K562 (cell line): ENCODE data around the gene FSHR. TPM values are rescaled to one million over a fixed set of nuclear protein-coding genes. Genes with fewer than 3 reads are reported as not detected.

ENCODE experiments used
- ATAC-seq: fragments of 200-7000 bp; cut with Tn5 transposase; 3 replicates; pipeline ENCODE4 v1.9.1; 2020; ENCODE audit warnings: moderate library complexity
- BruUV-seq: library from RNA; stranded (reverse); fragments of 400-500 nt; replicated peaks from 2 replicates; lab custom pipeline; 2021; lab: Mats Ljungman, UMichigan
- CTCF ChIA-PET: fragments of 300-600 bp; formaldehyde crosslinking; extraction: SDS; loops from one replicate; lab custom pipeline; 2021; ENCODE audit warnings: low intra/inter-chr PET ratio; lab: Yijun Ruan, JAX
- POLR2A ChIA-PET: fragments of 300-600, 350-650 bp; sonication (Branson Sonifier 250); formaldehyde crosslinking; extraction: SDS; loops from one replicate; lab custom pipeline; 2021; ENCODE audit warnings: antibody characterized with exemption, inconsistent platforms; lab: Yijun Ruan, JAX
- DNase-seq, 4 experiments: peaks; one replicate each; pipeline versions ENCODE4 v3.0.0 to v3.0.0-alpha.2; 2011 to 2018; ENCODE audit warnings: low spot score in 3 of 4, mixed read lengths in 3 of 4; ENCODE audit errors: extremely low read depth in 1 of 4
- FAIRE-seq: peaks from 2 replicates; lab custom pipeline; 2011; peaks lifted over from hg19 to GRCh38; lab: Jason Lieb, UNC
- H2AFZ ChIP-seq: 2 replicates; pipeline ENCODE4 v1.6.0; 2011; ENCODE audit warnings: low read depth, low read length, control low read depth, inconsistent platforms
- H3K27ac ChIP-seq: fragments of 200-600 bp; 3 replicates; pipeline ENCODE4 v1.8.0; 2011; ENCODE audit warnings: low read depth, mild to moderate bottlenecking, control low read depth, inconsistent platforms, low read length, moderate library complexity, mixed read lengths; ENCODE audit errors: extremely low read depth
- H3K27me3 ChIP-seq, 2 experiments: fragments of 300-600 bp in 1 of 2; 2 replicates in 1 of 2; 3 replicates in 1 of 2; pipeline versions ENCODE4 v1.6.0 to v1.8.0; 2011; ENCODE audit warnings: inconsistent platforms in 2 of 2, low read length in 2 of 2, mild to moderate bottlenecking in 1 of 2, mixed read lengths in 1 of 2, moderate library complexity in 1 of 2; ENCODE audit not compliant: control insufficient read depth in 2 of 2, insufficient read depth in 2 of 2
- H3K36me3 ChIP-seq: fragments of 300-600 bp; 3 replicates; pipeline ENCODE4 v1.8.0; 2011; ENCODE audit warnings: mild to moderate bottlenecking, low read length, inconsistent platforms; ENCODE audit not compliant: control insufficient read depth, insufficient read depth
- H3K4me1 ChIP-seq, 2 experiments: fragments of 200-600 bp in 1 of 2; replicated peaks in 1 of 2; 2 replicates in 1 of 2; 3 replicates in 1 of 2; pipeline versions ENCODE4 v1.5.1 to v1.8.0; 2011; ENCODE audit warnings: inconsistent platforms in 2 of 2, low read length in 2 of 2, mild to moderate bottlenecking in 1 of 2, mixed read lengths in 1 of 2, moderate library complexity in 1 of 2; ENCODE audit not compliant: control insufficient read depth in 2 of 2, insufficient read depth in 2 of 2
- H3K4me2 ChIP-seq: 2 replicates; pipeline ENCODE4 v1.6.1; 2011; ENCODE audit warnings: low read length, control low read depth, inconsistent platforms, mixed read lengths; ENCODE audit not compliant: insufficient read depth
- H3K4me3 ChIP-seq: fragments of 200-600 bp; sonication (generic), shearing (Covaris generic); 2 replicates; pipeline ENCODE4 v1.5.1; 2016; ENCODE audit warnings: control low read depth, inconsistent platforms
- H3K79me2 ChIP-seq: fragments of 200-600 bp; 3 replicates; pipeline ENCODE4 v1.8.0; 2011; ENCODE audit warnings: low read length, inconsistent platforms; ENCODE audit not compliant: control insufficient read depth, insufficient read depth
- H3K9ac ChIP-seq, 2 experiments: 2 replicates each; pipeline versions ENCODE4 v1.6.0 to v1.6.1; 2011; ENCODE audit warnings: low read depth in 2 of 2, low read length in 2 of 2, control low read depth in 1 of 2, inconsistent platforms in 1 of 2, mild to moderate bottlenecking in 1 of 2, mixed read lengths in 1 of 2; ENCODE audit not compliant: insufficient read depth in 1 of 2
- H3K9me1 ChIP-seq: one replicate; pipeline ENCODE4 v1.6.0; 2011; ENCODE audit warnings: inconsistent platforms, mild to moderate bottlenecking, low read length, moderate library complexity; ENCODE audit not compliant: control insufficient read depth, insufficient read depth
- H3K9me3 ChIP-seq: replicated peaks from 2 replicates; pipeline ENCODE4 v1.5.1; 2011; ENCODE audit warnings: low read depth, low read length, inconsistent platforms; ENCODE audit not compliant: control insufficient read depth, insufficient read depth
- H4K20me1 ChIP-seq: replicated peaks from 2 replicates; pipeline ENCODE4 v1.6.1; 2011; ENCODE audit warnings: low read length, inconsistent platforms, mixed read lengths; ENCODE audit not compliant: control insufficient read depth, insufficient read depth
- ARNT ChIP-seq, 2 experiments: fragments of 450-650 bp; IDR thresholded peaks; 2 replicates each; pipeline ENCODE4 v1.6.1; 2016; ENCODE audit warnings: mild to moderate bottlenecking in 1 of 2
- C11orf30 ChIP-seq: fragments of 450-650 bp; IDR thresholded peaks from 2 replicates; pipeline ENCODE4 v1.6.1; 2016; ENCODE audit warnings: low read depth, mild to moderate bottlenecking
- COPS2 ChIP-seq: fragments of 450-650 bp; conservative IDR thresholded peaks from 2 replicates; pipeline ENCODE4 v1.6.1; 2016; ENCODE audit warnings: mild to moderate bottlenecking, moderate library complexity
- FOXA1 ChIP-seq: fragments of 450-650 bp; IDR thresholded peaks from 2 replicates; pipeline ENCODE4 v1.6.1; 2016; ENCODE audit warnings: mild to moderate bottlenecking, borderline replicate concordance
- GABPB2 ChIP-seq: fragments of 250-450 bp; sonication (Bioruptor Pico); conservative IDR thresholded peaks from 2 replicates; pipeline ENCODE4 v1.5.1; 2021; ENCODE audit warnings: mild to moderate bottlenecking
- RNF2 ChIP-seq: sonication (generic); IDR thresholded peaks from 2 replicates; pipeline ENCODE4 v1.6.1; 2016
- RNF219 ChIP-seq: fragments of 250-450 bp; sonication (Bioruptor Pico); IDR thresholded peaks from 2 replicates; pipeline ENCODE4 v1.5.0; 2022; ENCODE audit warnings: mild to moderate bottlenecking
- TBP ChIP-seq: optimal IDR thresholded peaks from 2 replicates; pipeline ENCODE3; 2011; ENCODE audit warnings: low read depth, low read length, improper control_type of control experiment
- ZKSCAN8 ChIP-seq: fragments of 200-800 bp; sonication (Bioruptor generic); IDR thresholded peaks from 2 replicates; pipeline ENCODE4 v1.6.1; 2016; ENCODE audit warnings: missing genetic modification characterization, missing compliant biosample characterization
- ZNF12 ChIP-seq: sonication (generic); formaldehyde crosslinking; IDR thresholded peaks from 2 replicates; pipeline ENCODE4 v1.4.0; 2020; ENCODE audit warnings: mild to moderate bottlenecking, missing genetic modification reagents
- ZNF24 ChIP-seq: fragments of 450-650 bp; IDR thresholded peaks from 2 replicates; pipeline ENCODE4 v1.6.1; 2016
- WGBS: fragments of 100-300 bp; shearing (Covaris generic); methylation state at CpG from one replicate; pipeline ENCODE4 v1.1.6; 2016; ENCODE audit warnings: low coverage, mixed read lengths; ENCODE audit not compliant: insufficient coverage; ENCODE audit errors: missing lambda C conversion rate; 5-methylcytosine and 5-hydroxymethylcytosine counted together
- in situ Hi-C: fragments of 300-500 bp; cut with MboI; formaldehyde crosslinking; loops from 4 replicates; pipeline ENCODE4 v1.15.0; 2018; ENCODE audit warnings: inconsistent platforms, mixed read lengths
- intact Hi-C: fragments of 100-400 bp; cut with micrococcal nuclease; formaldehyde crosslinking; loops from 2 replicates; pipeline ENCODE4 v1.14.2; 2022
- polyA plus RNA-seq, 8 experiments: library from polyadenylated mRNA; depleted of rRNA in 4 of 8; stranded (reverse) in 5 of 8; unstranded in 3 of 8; fragments of >200 nt; fragmentation: Nextera tagmentation in 2 of 8; fragmentation: Illumina TruSeq in 1 of 8; extraction: Ambion mirVana in 2 of 8; extraction: Trizol in 1 of 8; gene quantifications; 2 replicates each; pipeline versions ENCODE4 v1.2.1 to v1.2.3, GENCODE V29; 2011 to 2014; ENCODE audit warnings: inconsistent platforms in 1 of 8, missing spikeins in 1 of 8
- total RNA-seq, 7 experiments: library from RNA; depleted of rRNA in 6 of 7; stranded (reverse); fragments of >200 nt in 6 of 7; fragmentation: Illumina TruSeq in 2 of 7; extraction: Trizol in 2 of 7; gene quantifications; 2 replicates each; pipeline versions ENCODE4 v1.2.1 to v1.2.3, GENCODE V29; 2011 to 2021; ENCODE audit warnings: low replicate concordance in 1 of 7
- TF ChIP-seq, protein P1 (sequence below): sonication (generic); formaldehyde crosslinking; IDR thresholded peaks from 2 replicates; pipeline ENCODE4 v1.8.1; 2023; ENCODE audit warnings: mild to moderate bottlenecking, missing genetic modification reagents
- TF ChIP-seq, protein P2 (sequence below): sonication (generic); formaldehyde crosslinking; IDR thresholded peaks from 2 replicates; pipeline ENCODE4 v1.5.0; 2020; ENCODE audit warnings: missing genetic modification reagents

FSHR gene
- total and polyA plus RNA-seq, 9 of the 15 experiments (the other 6 are each of a cell fraction or from before 2014, with no cell fraction given), result not detected

GRCh38 chr2:49110571-49110970, 43.7 kb downstream of the FSHR start:
- H3K4me2 ChIP-seq, result no peak overlapping the region
- no peak for ATAC-seq
- H3K4me1 ChIP-seq, result no peaks in the 10 kb centered on the region
- H4K20me1 ChIP-seq, result no peaks in the 10 kb centered on the region
- H3K9me1 ChIP-seq, result no peaks in the 10 kb centered on the region
- no peak overlapping the region for H3K9ac ChIP-seq
- in situ Hi-C loops, result no loop called here
- no peak for FAIRE-seq
- H3K9me3 ChIP-seq, result no peaks in the 10 kb centered on the region
- CTCF ChIA-PET, result no interaction called here
- no peak for DNase-seq
- intact Hi-C loops, result no loop called here
- no peak overlapping the region for H3K27ac ChIP-seq
- POLR2A ChIA-PET, result interaction anchor here (0.6 kb wide), 1 partner anchor 116 kb away, joined by 4 read pairs; no protein-coding TSS in a partner anchor
- no peak overlapping the region for H2AFZ ChIP-seq
- H3K36me3 ChIP-seq, result no peaks in the 10 kb centered on the region
- no peaks in the 10 kb centered on the region for H3K79me2 ChIP-seq
- no TSS peak for BruUV-seq
- H3K4me3 ChIP-seq, result no peak overlapping the region
- 0% methylated on average over 1 of the region's 1 CpG for WGBS
- H3K27me3 ChIP-seq, result no peaks in the 10 kb centered on the region
- no peak for TF ChIP-seq GABPB2 (CRISPR knock-in tag)

DNA sequence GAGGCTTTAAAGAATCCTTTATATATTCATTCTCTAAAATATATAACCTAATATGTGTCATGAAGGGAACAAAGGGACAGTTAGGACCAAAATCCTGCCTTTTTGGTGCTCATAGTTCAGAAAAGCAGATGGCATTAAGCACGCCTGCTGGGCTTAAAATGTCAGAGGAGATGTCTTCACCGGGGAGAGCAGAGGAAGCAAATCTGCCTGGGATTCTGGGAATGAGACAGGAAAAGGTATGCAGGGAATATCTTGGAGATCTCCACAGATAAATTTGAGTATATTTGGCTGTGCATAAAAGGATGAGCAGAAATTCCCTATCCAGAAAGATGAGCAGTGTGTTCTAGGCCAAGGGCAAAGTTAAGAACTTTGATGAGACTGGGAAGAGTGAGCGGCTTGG, 45.5 kb downstream of the FSHR start:
- H3K27me3 ChIP-seq, result no peaks in the 10 kb centered on the region
- ATAC-seq (no peak), FAIRE-seq (no peak), DNase-seq (no peak)
- H3K4me1 ChIP-seq, result no peaks in the 10 kb centered on the region
- H3K4me3 ChIP-seq, result no peak overlapping the region
- CTCF ChIA-PET, result no interaction called here
- H3K9me1 ChIP-seq, result no peaks in the 10 kb centered on the region
- no peak overlapping the region for H3K27ac ChIP-seq
- 8% methylated on average over 3 of the region's 3 CpGs for WGBS
- no peak overlapping the region for H3K9ac ChIP-seq
- no peaks in the 10 kb centered on the region for H3K36me3 ChIP-seq
- H3K79me2 ChIP-seq, result no peaks in the 10 kb centered on the region
- no peak overlapping the region for H2AFZ ChIP-seq
- intact Hi-C loops, result no loop called here
- POLR2A ChIA-PET, result no interaction called here
- no TSS peak for BruUV-seq
- no peaks in the 10 kb centered on the region for H4K20me1 ChIP-seq
- H3K9me3 ChIP-seq, result no peaks in the 10 kb centered on the region
- in situ Hi-C loops, result no loop called here
- H3K4me2 ChIP-seq, result no peak overlapping the region
- TF ChIP-seq ZKSCAN8 (no peak), RNF219 (CRISPR knock-in tag) (no peak), ZNF12 (no peak), FOXA1 (no peak), TBP (no peak), ZNF24 (no peak), RNF2 (no peak), C11orf30 (no peak), COPS2 (no peak), ARNT (IDR thresholded peaks at IDR 0.05) (no peak)
- TF ChIP-seq, protein P1, sequence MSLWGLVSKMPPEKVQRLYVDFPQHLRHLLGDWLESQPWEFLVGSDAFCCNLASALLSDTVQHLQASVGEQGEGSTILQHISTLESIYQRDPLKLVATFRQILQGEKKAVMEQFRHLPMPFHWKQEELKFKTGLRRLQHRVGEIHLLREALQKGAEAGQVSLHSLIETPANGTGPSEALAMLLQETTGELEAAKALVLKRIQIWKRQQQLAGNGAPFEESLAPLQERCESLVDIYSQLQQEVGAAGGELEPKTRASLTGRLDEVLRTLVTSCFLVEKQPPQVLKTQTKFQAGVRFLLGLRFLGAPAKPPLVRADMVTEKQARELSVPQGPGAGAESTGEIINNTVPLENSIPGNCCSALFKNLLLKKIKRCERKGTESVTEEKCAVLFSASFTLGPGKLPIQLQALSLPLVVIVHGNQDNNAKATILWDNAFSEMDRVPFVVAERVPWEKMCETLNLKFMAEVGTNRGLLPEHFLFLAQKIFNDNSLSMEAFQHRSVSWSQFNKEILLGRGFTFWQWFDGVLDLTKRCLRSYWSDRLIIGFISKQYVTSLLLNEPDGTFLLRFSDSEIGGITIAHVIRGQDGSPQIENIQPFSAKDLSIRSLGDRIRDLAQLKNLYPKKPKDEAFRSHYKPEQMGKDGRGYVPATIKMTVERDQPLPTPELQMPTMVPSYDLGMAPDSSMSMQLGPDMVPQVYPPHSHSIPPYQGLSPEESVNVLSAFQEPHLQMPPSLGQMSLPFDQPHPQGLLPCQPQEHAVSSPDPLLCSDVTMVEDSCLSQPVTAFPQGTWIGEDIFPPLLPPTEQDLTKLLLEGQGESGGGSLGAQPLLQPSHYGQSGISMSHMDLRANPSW (CRISPR knock-in tag), result no peak
- TF ChIP-seq, protein P2, sequence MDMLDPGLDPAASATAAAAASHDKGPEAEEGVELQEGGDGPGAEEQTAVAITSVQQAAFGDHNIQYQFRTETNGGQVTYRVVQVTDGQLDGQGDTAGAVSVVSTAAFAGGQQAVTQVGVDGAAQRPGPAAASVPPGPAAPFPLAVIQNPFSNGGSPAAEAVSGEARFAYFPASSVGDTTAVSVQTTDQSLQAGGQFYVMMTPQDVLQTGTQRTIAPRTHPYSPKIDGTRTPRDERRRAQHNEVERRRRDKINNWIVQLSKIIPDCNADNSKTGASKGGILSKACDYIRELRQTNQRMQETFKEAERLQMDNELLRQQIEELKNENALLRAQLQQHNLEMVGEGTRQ, result no peak
